Tibial artery (tissue), 4 donors: ENCODE results near the gene NEDD4.

ENCODE experiments used
- DNase-seq, 2 donors: peaks; one replicate each; pipeline ENCODE4 v3.0.0-alpha.2; 2019
- H3K27ac ChIP-seq, 2 donors: fragments of 200-600 bp; sonication (generic) in 1 of 2; 1 replicate in 1 of 2; 2 replicates in 1 of 2; pipeline ENCODE4 v1.5.1; 2018 to 2019; ENCODE audit warnings: mild to moderate bottlenecking in 1 of 2
- H3K27me3 ChIP-seq, 2 donors: fragments of 200-600 bp; sonication (generic) in 1 of 2; one replicate each; pipeline versions ENCODE4 v1.5.1 to v1.6.0; 2016 to 2019
- H3K36me3 ChIP-seq, 3 donors: fragments of 200-600 bp; sonication (generic) in 2 of 3; one replicate each; pipeline ENCODE4 v1.5.1; 2016 to 2019; ENCODE audit warnings: mild to moderate bottlenecking in 2 of 3
- H3K4me1 ChIP-seq, 4 donors: fragments of 200-600 bp; sonication (generic) in 2 of 4; 1 replicate in 3 of 4; 2 replicates in 1 of 4; pipeline ENCODE4 v1.5.1; 2016 to 2019
- H3K4me3 ChIP-seq, 2 donors: fragments of 200-600 bp; sonication (generic) in 1 of 2; 1 replicate in 1 of 2; 2 replicates in 1 of 2; pipeline ENCODE4 v1.5.1; 2018 to 2019; ENCODE audit warnings: mild to moderate bottlenecking in 2 of 2
- H3K9me3 ChIP-seq, 3 donors: fragments of 200-600 bp; sonication (generic) in 1 of 3; one replicate each; pipeline ENCODE4 v1.5.1; 2016 to 2019
- intact Hi-C: fragments of 100-400 bp; cut with DNase I; formaldehyde crosslinking; loops from one replicate; pipeline ENCODE4 v1.15.0; 2023; ENCODE audit warnings: low total_unique reads
- TF ChIP-seq, protein P1 (sequence below), 2 experiments: fragments of 200-600 bp in 1 of 2; fragments of 450-650 bp in 1 of 2; IDR thresholded peaks; one replicate each; pipeline ENCODE4 v1.5.1; 2017 to 2019; ENCODE audit warnings: antibody characterized with exemption in 2 of 2, mild to moderate bottlenecking in 1 of 2, moderate library complexity in 1 of 2

Gene NEDD4

DNA sequence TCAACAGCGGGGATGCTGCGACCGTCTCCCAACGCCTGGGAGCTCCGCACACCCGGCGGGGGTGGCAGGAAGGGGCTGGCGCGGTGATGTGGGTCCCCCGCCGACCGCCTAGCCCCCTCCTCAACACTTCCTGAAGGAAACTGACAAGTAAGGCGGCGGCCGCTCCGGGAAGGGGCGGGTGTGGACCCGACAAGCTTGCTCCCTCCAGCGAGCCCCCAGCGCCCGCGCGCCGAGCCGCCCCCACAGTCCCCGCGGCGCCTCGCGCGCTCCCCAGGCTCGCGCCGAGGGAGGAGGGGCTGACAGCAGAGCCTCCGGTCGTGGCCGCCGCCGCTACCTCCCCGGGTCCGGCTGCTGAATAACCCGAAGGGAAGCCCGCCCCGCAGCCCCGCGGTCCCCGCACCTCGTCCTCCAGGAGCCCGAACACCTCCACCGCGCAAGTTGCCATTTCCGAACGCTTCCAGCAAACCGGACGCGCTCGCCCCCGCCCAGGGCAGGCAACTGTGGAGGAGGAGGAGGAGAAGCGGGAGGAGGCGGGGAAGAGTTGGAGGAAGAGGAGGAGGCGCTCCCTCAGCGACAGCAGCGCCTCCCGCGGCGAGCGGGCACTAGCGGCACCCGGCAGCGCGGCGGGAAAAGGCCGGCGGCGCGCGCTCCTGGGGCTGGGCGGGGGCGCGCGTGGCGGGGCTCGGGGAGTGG lies at the start of gene NEDD4:
Gene NEDD4 (minus strand): TSS at position 502 of the 693 bp plus-strand sequence. CDS start 57 bp downstream, at position 445.
- Histone ChIP-seq H3K9me3 (no peaks in the 10 kb centered on the region), H3K36me3 (no peaks in the 10 kb centered on the region), H3K27ac (peak within 1 kb of the TSS; percentile 88 to 95), H3K27me3 (no peaks in the 10 kb centered on the region), H3K4me3 (peak within 1 kb of the TSS; percentile 85 to 87), H3K4me1 (peaks cover 0 to 25% (median 15%) of the 10 kb centered on the region in 4 donors)
- DNase-seq = peak; percentile 87 to 93
- intact Hi-C loops = loop anchor here (5.0 kb wide), 1 partner anchor 249 kb away; the partner anchor contains the start of gene RFX7
- TF ChIP-seq, protein P1, sequence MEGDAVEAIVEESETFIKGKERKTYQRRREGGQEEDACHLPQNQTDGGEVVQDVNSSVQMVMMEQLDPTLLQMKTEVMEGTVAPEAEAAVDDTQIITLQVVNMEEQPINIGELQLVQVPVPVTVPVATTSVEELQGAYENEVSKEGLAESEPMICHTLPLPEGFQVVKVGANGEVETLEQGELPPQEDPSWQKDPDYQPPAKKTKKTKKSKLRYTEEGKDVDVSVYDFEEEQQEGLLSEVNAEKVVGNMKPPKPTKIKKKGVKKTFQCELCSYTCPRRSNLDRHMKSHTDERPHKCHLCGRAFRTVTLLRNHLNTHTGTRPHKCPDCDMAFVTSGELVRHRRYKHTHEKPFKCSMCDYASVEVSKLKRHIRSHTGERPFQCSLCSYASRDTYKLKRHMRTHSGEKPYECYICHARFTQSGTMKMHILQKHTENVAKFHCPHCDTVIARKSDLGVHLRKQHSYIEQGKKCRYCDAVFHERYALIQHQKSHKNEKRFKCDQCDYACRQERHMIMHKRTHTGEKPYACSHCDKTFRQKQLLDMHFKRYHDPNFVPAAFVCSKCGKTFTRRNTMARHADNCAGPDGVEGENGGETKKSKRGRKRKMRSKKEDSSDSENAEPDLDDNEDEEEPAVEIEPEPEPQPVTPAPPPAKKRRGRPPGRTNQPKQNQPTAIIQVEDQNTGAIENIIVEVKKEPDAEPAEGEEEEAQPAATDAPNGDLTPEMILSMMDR (IDR thresholded peaks at IDR 0.05) = peak; percentile 38 to 45

DNA sequence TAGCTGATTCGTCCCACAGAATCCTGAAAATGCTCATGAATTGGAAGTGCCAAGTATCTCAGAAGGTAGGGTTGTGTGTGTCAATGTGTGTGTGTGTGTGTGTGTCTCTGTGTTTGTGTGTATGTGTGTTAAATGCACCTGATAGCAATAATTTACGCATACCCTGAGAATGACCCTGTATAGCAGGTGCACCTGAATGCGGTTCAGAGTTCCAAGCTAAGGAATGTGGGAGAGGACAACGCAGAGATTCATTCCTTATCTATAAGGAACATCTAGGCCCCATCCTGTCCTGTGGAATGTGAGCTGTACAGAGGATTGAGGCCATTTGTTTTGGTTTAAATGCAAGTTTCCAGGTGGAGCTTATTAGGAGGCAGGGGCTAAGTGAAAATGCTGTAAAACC lies 49.1 kb upstream of the NEDD4 start:
- Histone ChIP-seq H3K27me3 (no peaks in the 10 kb centered on the region), H3K27ac (no peak overlapping the region), H3K4me1 (peaks cover 0 to 14% (median 12%) of the 10 kb centered on the region in 4 donors), H3K36me3 (no peaks in the 10 kb centered on the region), H3K9me3 (no peaks in the 10 kb centered on the region), H3K4me3 (no peak overlapping the region)
- DNase-seq = no peak
- intact Hi-C loops = no loop called here
- TF ChIP-seq, protein P1 (IDR thresholded peaks at IDR 0.05) = no peak

DNA sequence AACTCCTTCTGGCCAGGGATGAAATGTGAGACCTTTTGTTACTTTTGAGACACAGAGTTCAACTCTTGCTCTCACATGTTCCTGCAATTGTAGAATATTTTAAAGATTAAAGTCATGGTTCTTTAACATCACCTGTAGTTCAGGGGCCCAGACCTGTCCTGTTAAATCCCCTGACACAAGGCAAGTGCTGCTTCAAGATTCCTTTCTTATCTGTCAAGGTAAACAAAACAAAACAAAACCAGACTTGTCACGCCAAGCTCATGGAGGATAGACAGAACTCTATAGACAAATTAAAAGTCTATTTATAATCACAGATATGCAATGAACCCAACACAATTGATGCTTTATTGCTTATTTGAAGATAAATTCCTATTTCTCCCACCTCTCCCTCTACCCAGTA lies 48.6 kb upstream of the NEDD4 start:
- intact Hi-C loops = no loop called here
- no peak overlapping the region for H3K4me3 ChIP-seq
- TF ChIP-seq, protein P1 (IDR thresholded peaks at IDR 0.05) = no peak

DNA sequence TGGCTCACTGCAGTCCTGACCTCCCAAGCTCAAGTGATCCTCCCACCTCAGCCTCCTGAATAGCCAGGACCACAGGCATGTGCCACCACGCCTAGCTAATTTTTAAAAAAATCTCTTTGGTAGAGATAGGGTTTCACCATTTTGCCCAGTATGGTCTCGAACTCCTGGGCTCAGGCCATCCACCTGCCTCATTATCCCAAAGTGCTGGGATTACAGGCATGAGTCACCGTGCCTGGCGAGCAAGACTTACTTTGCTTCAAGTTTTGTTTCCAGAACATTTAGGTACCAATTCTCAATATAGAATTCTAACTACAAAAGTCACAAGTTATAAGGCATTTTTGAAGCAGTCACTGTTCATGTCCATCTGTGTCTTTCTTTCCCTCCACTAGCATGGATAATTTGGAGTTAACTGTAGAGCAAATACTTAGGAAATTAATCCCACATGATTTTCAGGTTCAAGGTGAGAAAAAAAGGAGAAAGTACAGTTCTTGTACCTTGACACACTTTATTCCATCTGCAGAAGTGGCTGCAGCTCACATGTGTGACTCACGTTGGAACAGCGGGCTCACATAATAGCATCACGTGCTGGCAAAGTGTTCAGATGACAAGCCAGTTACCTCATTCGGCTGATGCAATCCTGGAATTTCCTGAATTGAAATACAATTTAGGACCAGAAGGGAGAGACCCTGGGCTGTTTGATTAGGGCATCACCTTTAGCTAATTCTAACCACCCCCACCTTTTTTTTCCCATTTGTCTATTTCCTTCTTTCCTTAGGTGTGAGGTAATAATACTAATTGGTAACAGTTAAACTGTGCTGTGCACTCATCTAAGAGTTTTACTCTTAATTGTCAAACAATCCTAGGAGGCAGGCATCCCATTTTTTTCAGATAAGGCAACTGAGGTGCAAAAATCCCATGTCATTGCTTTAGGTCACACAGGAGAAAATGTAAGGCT lies 46.9 kb upstream of the NEDD4 start:
- Histone ChIP-seq H3K36me3 (no peaks in the 10 kb centered on the region), H3K27me3 (no peaks in the 10 kb centered on the region), H3K4me3 (no peak overlapping the region), H3K4me1 (peaks cover 0 to 14% (median 12%) of the 10 kb centered on the region in 4 donors), H3K9me3 (no peaks in the 10 kb centered on the region), H3K27ac (peak overlapping the region; percentile 20 to 46)
- peak; percentile 76 to 78 for DNase-seq
- TF ChIP-seq, protein P1 (IDR thresholded peaks at IDR 0.05) = peak in 1 of 2 experiments; percentile 7
- intact Hi-C loops = no loop called here

More for the DNA sequence above, 48.6 kb upstream of the NEDD4 start:
- peaks cover 0 to 14% (median 12%) of the 10 kb centered on the region in 4 donors for H3K4me1 ChIP-seq
- DNase-seq = no peak
- no peaks in the 10 kb centered on the region for H3K36me3 ChIP-seq
- H3K27me3 ChIP-seq = no peaks in the 10 kb centered on the region
- no peaks in the 10 kb centered on the region for H3K9me3 ChIP-seq
- H3K27ac ChIP-seq = no peak overlapping the region

DNA sequence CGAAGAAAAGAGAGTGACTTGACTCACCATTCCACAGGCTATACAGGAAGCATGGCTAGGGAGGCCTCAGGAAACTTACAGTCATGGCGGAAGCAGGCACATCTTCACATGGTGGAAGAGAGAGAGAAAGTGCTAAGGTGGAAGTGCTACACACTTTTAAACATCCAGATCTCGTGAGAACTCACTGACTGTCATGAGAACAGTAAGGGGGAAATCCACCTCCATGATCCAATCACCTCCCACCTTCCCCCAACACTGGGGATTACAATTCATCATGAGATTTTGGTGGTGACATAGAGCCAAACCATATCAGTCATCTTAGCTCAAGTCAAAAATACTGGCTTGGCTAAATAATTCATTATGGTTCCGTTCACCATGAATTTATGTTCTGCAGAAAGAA lies 45.3 kb upstream of the NEDD4 start:
- intact Hi-C loops = no loop called here
- no peak for DNase-seq

More for the DNA sequence above, 45.3 kb upstream of the NEDD4 start:
- Histone ChIP-seq H3K4me3 (no peak overlapping the region), H3K9me3 (no peaks in the 10 kb centered on the region), H3K27me3 (no peaks in the 10 kb centered on the region), H3K27ac (no peak overlapping the region), H3K36me3 (no peaks in the 10 kb centered on the region), H3K4me1 (peaks cover 0 to 14% (median 12%) of the 10 kb centered on the region in 4 donors)
- TF ChIP-seq, protein P1 (IDR thresholded peaks at IDR 0.05) = no peak
